Trophoblast cell (in vitro differentiated cells and primary cell): ENCODE results near the gene ING5.

Source experiments
- DNase-seq, 2 donors: peaks; one replicate each; pipeline ENCODE4 v3.0.0-alpha.2; 2016
- H2AFZ ChIP-seq: 2 replicates; pipeline ENCODE4 v1.6.1; 2013; ENCODE audit warnings: low read length, moderate library complexity, mild to moderate bottlenecking; ENCODE audit not compliant: insufficient read depth, poor library complexity
- H2AK5ac ChIP-seq: 2 replicates; pipeline ENCODE4 v1.6.1; 2013; ENCODE audit warnings: mild to moderate bottlenecking, low read length
- H2BK120ac ChIP-seq: 2 replicates; pipeline ENCODE4 v1.6.1; 2013; ENCODE audit warnings: low read length, mild to moderate bottlenecking, moderate library complexity; ENCODE audit not compliant: insufficient read depth, poor library complexity
- H2BK12ac ChIP-seq: 2 replicates; pipeline ENCODE4 v1.6.1; 2013; ENCODE audit warnings: mild to moderate bottlenecking, low read length, moderate library complexity
- H2BK5ac ChIP-seq: 2 replicates; pipeline ENCODE4 v1.6.1; 2013; ENCODE audit warnings: low read length, low read depth, moderate library complexity, mild to moderate bottlenecking; ENCODE audit not compliant: poor library complexity
- H3K14ac ChIP-seq: 2 replicates; pipeline ENCODE4 v1.6.1; 2013; ENCODE audit warnings: mild to moderate bottlenecking, low read length
- H3K18ac ChIP-seq: 2 replicates; pipeline ENCODE4 v1.6.1; 2013; ENCODE audit warnings: mild to moderate bottlenecking, low read length
- H3K23ac ChIP-seq: 2 replicates; pipeline ENCODE4 v1.6.1; 2013; ENCODE audit warnings: low read length
- H3K27ac ChIP-seq: 2 replicates; pipeline ENCODE4 v1.5.1; 2013; ENCODE audit warnings: low read depth, mild to moderate bottlenecking, inconsistent platforms, low read length, moderate library complexity
- H3K27me3 ChIP-seq: 2 replicates; pipeline ENCODE4 v1.6.1; 2013; ENCODE audit warnings: inconsistent platforms, mild to moderate bottlenecking, low read length, moderate library complexity; ENCODE audit not compliant: insufficient read depth
- H3K36me3 ChIP-seq, 2 experiments: 1 replicate in 1 of 2; 2 replicates in 1 of 2; pipeline ENCODE4 v1.6.1; 2013; ENCODE audit warnings: low read length in 2 of 2, mild to moderate bottlenecking in 2 of 2, moderate library complexity in 1 of 2; ENCODE audit not compliant: insufficient read depth in 2 of 2, control insufficient read depth in 1 of 2
- H3K4ac ChIP-seq: 2 replicates; pipeline ENCODE4 v1.6.1; 2013; ENCODE audit warnings: low read depth, mild to moderate bottlenecking, low read length, moderate library complexity
- H3K4me1 ChIP-seq, 2 experiments: 1 replicate in 1 of 2; 2 replicates in 1 of 2; pipeline ENCODE4 v1.6.1; 2013; ENCODE audit warnings: low read length in 2 of 2, mild to moderate bottlenecking in 2 of 2, moderate library complexity in 1 of 2; ENCODE audit not compliant: insufficient read depth in 2 of 2, control insufficient read depth in 1 of 2
- H3K4me2 ChIP-seq: 2 replicates; pipeline ENCODE4 v1.6.1; 2013; ENCODE audit warnings: inconsistent platforms, mild to moderate bottlenecking, low read length, moderate library complexity
- H3K4me3 ChIP-seq: 2 replicates; pipeline ENCODE4 v1.5.1; 2013; ENCODE audit warnings: mild to moderate bottlenecking, low read depth, low read length, inconsistent platforms
- H3K79me1 ChIP-seq: one replicate; pipeline ENCODE4 v1.6.1; 2013; ENCODE audit warnings: low read length
- H3K79me2 ChIP-seq: 2 replicates; pipeline ENCODE4 v1.6.1; 2013; ENCODE audit warnings: low read length, mild to moderate bottlenecking; ENCODE audit not compliant: control insufficient read depth, insufficient read depth, poor library complexity
- H3K9ac ChIP-seq: 2 replicates; pipeline ENCODE4 v1.6.1; 2013; ENCODE audit warnings: mild to moderate bottlenecking, low read length
- H3K9me3 ChIP-seq: 2 replicates; pipeline ENCODE4 v1.6.1; 2013; ENCODE audit warnings: low read depth, mild to moderate bottlenecking, control low read depth, inconsistent platforms, low read length; ENCODE audit not compliant: insufficient read depth
- H4K12ac ChIP-seq: 2 replicates; pipeline ENCODE4 v1.6.1; 2013; ENCODE audit warnings: low read depth, mild to moderate bottlenecking, low read length, moderate library complexity
- H4K8ac ChIP-seq: 2 replicates; pipeline ENCODE4 v1.6.1; 2013; ENCODE audit warnings: low read depth, mild to moderate bottlenecking, low read length, moderate library complexity
- H4K91ac ChIP-seq: one replicate; pipeline ENCODE4 v1.6.1; 2013; ENCODE audit warnings: low read depth, mild to moderate bottlenecking, low read length, moderate library complexity
- WGBS: extraction: QIAGEN DNeasy Blood & Tissue Kit; methylation state at CpG from one replicate; pipeline ENCODE4 v1.1.7; 2013; ENCODE audit warnings: missing lambda C conversion rate; ENCODE audit not compliant: insufficient read length, insufficient coverage; ENCODE audit errors: extremely low coverage; 5-methylcytosine and 5-hydroxymethylcytosine counted together

ING5 gene

GRCh38 chr2:241768251-241768711, 66.4 kb downstream of the ING5 start:
- H3K27me3 ChIP-seq, result no peaks in the 10 kb centered on the region
- no peak overlapping the region for H3K14ac ChIP-seq
- H3K79me2 ChIP-seq, result no peaks in the 10 kb centered on the region
- no peak overlapping the region for H3K23ac ChIP-seq
- no peak overlapping the region for H3K18ac ChIP-seq
- no peaks in the 10 kb centered on the region for H3K9me3 ChIP-seq
- WGBS, result no CpG with 5 or more reads among the region's 29 CpGs
- H3K4ac ChIP-seq, result no peak overlapping the region
- no peak overlapping the region for H4K8ac ChIP-seq
- H2BK120ac ChIP-seq, result no peak overlapping the region
- no peak overlapping the region for H3K4me3 ChIP-seq
- H3K4me2 ChIP-seq, result no peak overlapping the region
- H3K79me1 ChIP-seq, result no peaks in the 10 kb centered on the region
- no peak overlapping the region for H2BK5ac ChIP-seq
- DNase-seq, result no peak
- no peak overlapping the region for H4K12ac ChIP-seq
- H3K27ac ChIP-seq, result no peak overlapping the region
- H3K36me3 ChIP-seq, result no peaks in the 10 kb centered on the region
- H4K91ac ChIP-seq, result no peak overlapping the region
- H2AFZ ChIP-seq, result no peak overlapping the region
- H3K9ac ChIP-seq, result no peak overlapping the region
- H3K4me1 ChIP-seq, result peaks cover 7 to 12% of the 10 kb centered on the region in 2 experiments
- H2BK12ac ChIP-seq, result no peak overlapping the region
- H2AK5ac ChIP-seq, result no peak overlapping the region

- no peak overlapping the region for H3K4me2 ChIP-seq
- H3K36me3 ChIP-seq, result no peaks in the 10 kb centered on the region
- H2BK120ac ChIP-seq, result no peak overlapping the region
- H3K4me1 ChIP-seq, result peaks cover 7 to 11% of the 10 kb centered on the region in 2 experiments
- H3K79me2 ChIP-seq, result no peaks in the 10 kb centered on the region
- DNase-seq, result no peak
- H4K12ac ChIP-seq, result no peak overlapping the region
- no peak overlapping the region for H2AFZ ChIP-seq
- H2BK5ac ChIP-seq, result no peak overlapping the region
- no peak overlapping the region for H3K4ac ChIP-seq
- no peak overlapping the region for H3K18ac ChIP-seq
- H3K9me3 ChIP-seq, result no peaks in the 10 kb centered on the region
- H3K23ac ChIP-seq, result no peak overlapping the region
- H3K9ac ChIP-seq, result no peak overlapping the region
- no peak overlapping the region for H3K14ac ChIP-seq
- H4K8ac ChIP-seq, result no peak overlapping the region
- no peaks in the 10 kb centered on the region for H3K79me1 ChIP-seq
- H3K27me3 ChIP-seq, result no peaks in the 10 kb centered on the region
- no CpG with 5 or more reads among the region's 11 CpGs for WGBS
- no peak overlapping the region for H3K27ac ChIP-seq
- no peak overlapping the region for H2AK5ac ChIP-seq
- no peak overlapping the region for H4K91ac ChIP-seq
- no peak overlapping the region for H2BK12ac ChIP-seq
- no peak overlapping the region for H3K4me3 ChIP-seq
Measured at GRCh38 chr2:241768850-241769249, 67.0 kb downstream of the ING5 start.

GRCh38 chr2:241769819-241770184, 68.0 kb downstream of the ING5 start:
- Histone ChIP-seq H3K27ac (no peak overlapping the region), H3K9ac (no peak overlapping the region), H3K27me3 (no peaks in the 10 kb centered on the region), H3K79me2 (no peaks in the 10 kb centered on the region), H3K36me3 (no peaks in the 10 kb centered on the region), H4K8ac (no peak overlapping the region), H3K18ac (no peak overlapping the region), H2BK120ac (no peak overlapping the region), H3K23ac (no peak overlapping the region), H3K4me3 (no peak overlapping the region), H3K4ac (no peak overlapping the region), H4K91ac (no peak overlapping the region), H3K79me1 (no peaks in the 10 kb centered on the region), H2AK5ac (no peak overlapping the region), H2BK12ac (no peak overlapping the region), H2BK5ac (no peak overlapping the region), H3K4me2 (no peak overlapping the region), H3K14ac (no peak overlapping the region), H2AFZ (no peak overlapping the region), H4K12ac (no peak overlapping the region), H3K9me3 (no peaks in the 10 kb centered on the region), H3K4me1 (peaks cover 0 to 3% of the 10 kb centered on the region in 2 experiments)
- no CpG with 5 or more reads among the region's 13 CpGs for WGBS
- DNase-seq, result no peak

GRCh38 chr2:241770185-241770935, 68.5 kb downstream of the ING5 start:
- Histone ChIP-seq H3K9me3 (no peaks in the 10 kb centered on the region), H2BK12ac (no peak overlapping the region), H3K27ac (no peak overlapping the region), H3K23ac (no peak overlapping the region), H3K14ac (no peak overlapping the region), H3K4me2 (no peak overlapping the region), H4K8ac (no peak overlapping the region), H3K79me1 (no peaks in the 10 kb centered on the region), H3K4me3 (no peak overlapping the region), H3K18ac (no peak overlapping the region), H3K4ac (no peak overlapping the region), H2BK5ac (no peak overlapping the region), H2AFZ (no peak overlapping the region), H2AK5ac (no peak overlapping the region), H3K27me3 (no peaks in the 10 kb centered on the region), H2BK120ac (no peak overlapping the region), H3K9ac (no peak overlapping the region), H3K4me1 (no peaks in the 10 kb centered on the region), H3K36me3 (no peaks in the 10 kb centered on the region), H4K12ac (no peak overlapping the region), H3K79me2 (no peaks in the 10 kb centered on the region), H4K91ac (no peak overlapping the region)
- DNase-seq, result no peak
- no CpG with 5 or more reads among the region's 27 CpGs for WGBS
